Retina (tissue), 1 donor: ENCODE results near the gene CSTF1.

Experiments
- DNase-seq: peaks from one replicate; pipeline ENCODE4 v3.0.0-alpha.2; 2016

CSTF1 gene

GRCh38 chr20:56392132-56392880 is at the start of gene CSTF1, which contains the start of gene AURKA:
Gene CSTF1 (plus strand): TSS chr20:56392645. CDS start chr20:56395553, 2,908 bp downstream.
Gene AURKA (minus strand): TSS chr20:56392215. CDS start chr20:56388197, 4,018 bp downstream.
- DNase-seq = peak; percentile 99

- DNase-seq = no peak
These were observed 49.7 kb upstream of the CSTF1 start for GRCh38 chr20:56342783-56343182.

- peak; percentile 89 for DNase-seq
These were observed 48.5 kb upstream of the CSTF1 start for GRCh38 chr20:56343861-56344381.

GRCh38 chr20:56345911-56346310 is 46.5 kb upstream of the CSTF1 start:
- DNase-seq = no peak

GRCh38 chr20:56347628-56348304 is 44.7 kb upstream of the CSTF1 start:
- no peak for DNase-seq

GRCh38 chr20:56348305-56348693 is 44.1 kb upstream of the CSTF1 start:
- DNase-seq = no peak

GRCh38 chr20:56348746-56349145 is 43.7 kb upstream of the CSTF1 start:
- DNase-seq = no peak

GRCh38 chr20:56350842-56351241 is 41.6 kb upstream of the CSTF1 start:
- no peak for DNase-seq

GRCh38 chr20:56352345-56353055 is 39.9 kb upstream of the CSTF1 start:
- no peak for DNase-seq

GRCh38 chr20:56353356-56353755 is 39.1 kb upstream of the CSTF1 start:
- DNase-seq = no peak

- no peak for DNase-seq
These were observed 34.4 kb upstream of the CSTF1 start for GRCh38 chr20:56358070-56358469.

- DNase-seq = peak; percentile 94
These were observed 33.7 kb upstream of the CSTF1 start, which contains the start of gene FAM210B for GRCh38 chr20:56358600-56359211. Gene FAM210B (plus strand): TSS chr20:56358974. CDS start chr20:56359006, 32 bp downstream.

- peak; percentile 83 for DNase-seq
These were observed 33.0 kb upstream of the CSTF1 start for GRCh38 chr20:56359212-56360132.

GRCh38 chr20:56360133-56360907 is 32.1 kb upstream of the CSTF1 start:
- peak; percentile 29 for DNase-seq

- no peak for DNase-seq
These were observed 31.6 kb upstream of the CSTF1 start for GRCh38 chr20:56360908-56361205.

GRCh38 chr20:56361900-56362299 is 30.5 kb upstream of the CSTF1 start:
- no peak for DNase-seq

- no peak for DNase-seq
These were observed 29.5 kb upstream of the CSTF1 start for GRCh38 chr20:56362833-56363413.

- DNase-seq = no peak
These were observed 29.0 kb upstream of the CSTF1 start for GRCh38 chr20:56363491-56363890.

GRCh38 chr20:56368351-56369134 is 23.9 kb upstream of the CSTF1 start:
- DNase-seq = no peak

GRCh38 chr20:56369179-56369578 is 23.3 kb upstream of the CSTF1 start:
- DNase-seq = no peak
